ENCODE data around the gene LDLRAD4.

Gene LDLRAD4

DNA sequence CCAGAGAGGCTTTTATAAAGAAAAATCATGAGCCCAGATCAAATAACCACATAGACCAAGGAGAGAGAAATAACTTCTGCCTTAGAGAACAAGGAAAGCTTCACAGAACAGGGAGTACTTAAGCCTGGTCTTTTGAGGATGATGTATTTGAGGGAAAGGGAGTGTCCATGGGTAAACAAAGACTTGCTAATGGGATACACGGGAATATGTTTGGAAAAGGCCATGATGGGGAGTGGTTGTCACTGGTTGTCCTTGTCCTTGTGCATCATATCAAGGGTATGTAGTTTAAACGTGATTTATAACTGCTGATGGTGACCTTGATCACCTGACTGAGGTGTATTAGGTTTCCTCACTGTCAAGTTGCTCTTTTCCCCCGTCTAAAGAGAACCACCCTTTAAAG lies 337.9 kb downstream of the LDLRAD4 start (continued):
- TF ChIP-seq ZNF8 (CRISPR knock-in tag; IDR thresholded peaks at IDR 0.05) (no peak), BACH2 (CRISPR knock-in tag; IDR thresholded peaks at IDR 0.05; ENCODE audit: borderline replicate concordance) (no peak), GLIS3 (CRISPR knock-in tag; IDR thresholded peaks at IDR 0.05) (no peak), CSDC2 (CRISPR knock-in tag; IDR thresholded peaks at IDR 0.05) (no peak)
- TF ChIP-seq, protein P1, sequence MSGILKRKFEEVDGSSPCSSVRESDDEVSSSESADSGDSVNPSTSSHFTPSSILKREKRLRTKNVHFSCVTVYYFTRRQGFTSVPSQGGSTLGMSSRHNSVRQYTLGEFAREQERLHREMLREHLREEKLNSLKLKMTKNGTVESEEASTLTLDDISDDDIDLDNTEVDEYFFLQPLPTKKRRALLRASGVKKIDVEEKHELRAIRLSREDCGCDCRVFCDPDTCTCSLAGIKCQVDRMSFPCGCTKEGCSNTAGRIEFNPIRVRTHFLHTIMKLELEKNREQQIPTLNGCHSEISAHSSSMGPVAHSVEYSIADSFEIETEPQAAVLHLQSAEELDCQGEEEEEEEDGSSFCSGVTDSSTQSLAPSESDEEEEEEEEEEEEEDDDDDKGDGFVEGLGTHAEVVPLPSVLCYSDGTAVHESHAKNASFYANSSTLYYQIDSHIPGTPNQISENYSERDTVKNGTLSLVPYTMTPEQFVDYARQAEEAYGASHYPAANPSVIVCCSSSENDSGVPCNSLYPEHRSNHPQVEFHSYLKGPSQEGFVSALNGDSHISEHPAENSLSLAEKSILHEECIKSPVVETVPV (CRISPR knock-in tag; IDR thresholded peaks at IDR 0.05) = no peak

DNA sequence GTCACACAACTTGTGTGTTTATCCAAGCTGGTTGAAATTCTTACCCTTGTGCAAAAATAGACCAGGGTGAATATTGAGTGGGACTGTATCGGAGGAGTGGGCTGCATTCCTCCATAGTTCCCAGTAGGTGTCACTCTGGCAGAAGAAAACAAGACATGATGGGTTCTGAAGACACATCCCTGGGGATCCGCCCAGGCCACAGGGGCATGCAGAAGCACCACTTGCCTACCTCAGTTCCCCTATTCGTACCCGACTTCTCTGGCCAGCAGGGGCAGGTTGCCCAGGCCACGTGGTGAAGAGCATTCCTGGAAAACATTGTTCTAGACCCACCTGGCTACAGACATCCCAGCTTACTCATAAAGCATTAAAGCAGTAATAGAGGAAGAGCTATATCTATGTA lies 339.6 kb downstream of the LDLRAD4 start:
- TF ChIP-seq BACH2 (CRISPR knock-in tag; IDR thresholded peaks at IDR 0.05; ENCODE audit: borderline replicate concordance) (no peak), TCF4 (CRISPR knock-in tag; IDR thresholded peaks at IDR 0.05; ENCODE audit: borderline replicate concordance) (no peak), GLIS3 (CRISPR knock-in tag; IDR thresholded peaks at IDR 0.05) (no peak), RARB (CRISPR knock-in tag; IDR thresholded peaks at IDR 0.05) (no peak), ZNF8 (CRISPR knock-in tag; IDR thresholded peaks at IDR 0.05) (no peak), ZFP30 (CRISPR knock-in tag; IDR thresholded peaks at IDR 0.05) (no peak), CSDC2 (CRISPR knock-in tag; IDR thresholded peaks at IDR 0.05) (no peak), ZFP3 (CRISPR knock-in tag; IDR thresholded peaks at IDR 0.05) (no peak), ARNTL (CRISPR knock-in tag; IDR thresholded peaks at IDR 0.05; ENCODE audit: borderline replicate concordance, low read depth) (no peak), TOX (CRISPR knock-in tag; IDR thresholded peaks at IDR 0.05; ENCODE audit: borderline replicate concordance) (no peak), PPARA (CRISPR knock-in tag; IDR thresholded peaks at IDR 0.05; ENCODE audit: borderline replicate concordance) (no peak), SNAI2 (CRISPR knock-in tag; IDR thresholded peaks at IDR 0.05) (no peak), ESRRG (CRISPR knock-in tag; IDR thresholded peaks at IDR 0.05) (no peak), ZNF70 (CRISPR knock-in tag; IDR thresholded peaks at IDR 0.05) (no peak)
- TF ChIP-seq, protein P2, sequence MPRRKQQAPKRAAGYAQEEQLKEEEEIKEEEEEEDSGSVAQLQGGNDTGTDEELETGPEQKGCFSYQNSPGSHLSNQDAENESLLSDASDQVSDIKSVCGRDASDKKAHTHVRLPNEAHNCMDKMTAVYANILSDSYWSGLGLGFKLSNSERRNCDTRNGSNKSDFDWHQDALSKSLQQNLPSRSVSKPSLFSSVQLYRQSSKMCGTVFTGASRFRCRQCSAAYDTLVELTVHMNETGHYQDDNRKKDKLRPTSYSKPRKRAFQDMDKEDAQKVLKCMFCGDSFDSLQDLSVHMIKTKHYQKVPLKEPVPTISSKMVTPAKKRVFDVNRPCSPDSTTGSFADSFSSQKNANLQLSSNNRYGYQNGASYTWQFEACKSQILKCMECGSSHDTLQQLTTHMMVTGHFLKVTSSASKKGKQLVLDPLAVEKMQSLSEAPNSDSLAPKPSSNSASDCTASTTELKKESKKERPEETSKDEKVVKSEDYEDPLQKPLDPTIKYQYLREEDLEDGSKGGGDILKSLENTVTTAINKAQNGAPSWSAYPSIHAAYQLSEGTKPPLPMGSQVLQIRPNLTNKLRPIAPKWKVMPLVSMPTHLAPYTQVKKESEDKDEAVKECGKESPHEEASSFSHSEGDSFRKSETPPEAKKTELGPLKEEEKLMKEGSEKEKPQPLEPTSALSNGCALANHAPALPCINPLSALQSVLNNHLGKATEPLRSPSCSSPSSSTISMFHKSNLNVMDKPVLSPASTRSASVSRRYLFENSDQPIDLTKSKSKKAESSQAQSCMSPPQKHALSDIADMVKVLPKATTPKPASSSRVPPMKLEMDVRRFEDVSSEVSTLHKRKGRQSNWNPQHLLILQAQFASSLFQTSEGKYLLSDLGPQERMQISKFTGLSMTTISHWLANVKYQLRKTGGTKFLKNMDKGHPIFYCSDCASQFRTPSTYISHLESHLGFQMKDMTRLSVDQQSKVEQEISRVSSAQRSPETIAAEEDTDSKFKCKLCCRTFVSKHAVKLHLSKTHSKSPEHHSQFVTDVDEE (CRISPR knock-in tag; IDR thresholded peaks at IDR 0.05) = no peak
- TF ChIP-seq, protein P3, sequence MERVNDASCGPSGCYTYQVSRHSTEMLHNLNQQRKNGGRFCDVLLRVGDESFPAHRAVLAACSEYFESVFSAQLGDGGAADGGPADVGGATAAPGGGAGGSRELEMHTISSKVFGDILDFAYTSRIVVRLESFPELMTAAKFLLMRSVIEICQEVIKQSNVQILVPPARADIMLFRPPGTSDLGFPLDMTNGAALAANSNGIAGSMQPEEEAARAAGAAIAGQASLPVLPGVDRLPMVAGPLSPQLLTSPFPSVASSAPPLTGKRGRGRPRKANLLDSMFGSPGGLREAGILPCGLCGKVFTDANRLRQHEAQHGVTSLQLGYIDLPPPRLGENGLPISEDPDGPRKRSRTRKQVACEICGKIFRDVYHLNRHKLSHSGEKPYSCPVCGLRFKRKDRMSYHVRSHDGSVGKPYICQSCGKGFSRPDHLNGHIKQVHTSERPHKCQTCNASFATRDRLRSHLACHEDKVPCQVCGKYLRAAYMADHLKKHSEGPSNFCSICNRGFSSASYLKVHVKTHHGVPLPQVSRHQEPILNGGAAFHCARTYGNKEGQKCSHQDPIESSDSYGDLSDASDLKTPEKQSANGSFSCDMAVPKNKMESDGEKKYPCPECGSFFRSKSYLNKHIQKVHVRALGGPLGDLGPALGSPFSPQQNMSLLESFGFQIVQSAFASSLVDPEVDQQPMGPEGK (CRISPR knock-in tag; IDR thresholded peaks at IDR 0.05; ENCODE audit: borderline replicate concordance) = no peak
- TF ChIP-seq, protein P4, sequence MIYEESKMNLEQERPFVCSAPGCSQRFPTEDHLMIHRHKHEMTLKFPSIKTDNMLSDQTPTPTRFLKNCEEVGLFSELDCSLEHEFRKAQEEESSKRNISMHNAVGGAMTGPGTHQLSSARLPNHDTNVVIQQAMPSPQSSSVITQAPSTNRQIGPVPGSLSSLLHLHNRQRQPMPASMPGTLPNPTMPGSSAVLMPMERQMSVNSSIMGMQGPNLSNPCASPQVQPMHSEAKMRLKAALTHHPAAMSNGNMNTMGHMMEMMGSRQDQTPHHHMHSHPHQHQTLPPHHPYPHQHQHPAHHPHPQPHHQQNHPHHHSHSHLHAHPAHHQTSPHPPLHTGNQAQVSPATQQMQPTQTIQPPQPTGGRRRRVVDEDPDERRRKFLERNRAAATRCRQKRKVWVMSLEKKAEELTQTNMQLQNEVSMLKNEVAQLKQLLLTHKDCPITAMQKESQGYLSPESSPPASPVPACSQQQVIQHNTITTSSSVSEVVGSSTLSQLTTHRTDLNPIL (CRISPR knock-in tag; IDR thresholded peaks at IDR 0.05; ENCODE audit: low read depth) = no peak
- TF ChIP-seq, protein P1 (CRISPR knock-in tag; IDR thresholded peaks at IDR 0.05) = no peak
- peak; percentile 86 for ATAC-seq

DNA sequence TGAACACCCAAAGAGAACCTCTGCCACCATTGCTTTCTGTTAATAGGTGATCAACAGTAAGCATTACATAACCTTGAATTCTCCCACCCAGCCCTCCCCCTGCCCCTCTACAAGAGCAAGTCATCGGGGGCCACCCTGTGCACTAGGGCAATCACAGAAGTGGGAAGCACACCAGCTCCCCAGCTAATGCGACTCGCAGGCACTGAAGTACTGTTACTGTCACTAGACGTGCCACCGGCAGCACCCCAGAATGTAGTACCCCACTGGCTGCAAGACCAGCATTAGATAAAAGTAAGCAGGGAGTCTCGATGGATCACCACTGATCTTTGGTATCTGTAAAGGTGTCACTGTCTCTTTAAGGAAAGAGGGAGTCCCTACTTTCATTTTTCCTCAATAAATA lies 340.2 kb downstream of the LDLRAD4 start:
- no peak for ATAC-seq
- TF ChIP-seq ZNF70 (CRISPR knock-in tag; IDR thresholded peaks at IDR 0.05) = no peak
- no peak for TF ChIP-seq ZFP3 (CRISPR knock-in tag; IDR thresholded peaks at IDR 0.05)
- no peak for TF ChIP-seq TCF4 (CRISPR knock-in tag; IDR thresholded peaks at IDR 0.05; ENCODE audit: borderline replicate concordance)
- TF ChIP-seq BACH2 (CRISPR knock-in tag; IDR thresholded peaks at IDR 0.05; ENCODE audit: borderline replicate concordance) = no peak
- TF ChIP-seq, protein P4 (CRISPR knock-in tag; IDR thresholded peaks at IDR 0.05; ENCODE audit: low read depth) = no peak
- no peak for TF ChIP-seq ZNF8 (CRISPR knock-in tag; IDR thresholded peaks at IDR 0.05)
- no peak for TF ChIP-seq ARNTL (CRISPR knock-in tag; IDR thresholded peaks at IDR 0.05; ENCODE audit: borderline replicate concordance, low read depth)
- no peak for TF ChIP-seq GLIS3 (CRISPR knock-in tag; IDR thresholded peaks at IDR 0.05)
- TF ChIP-seq, protein P5, sequence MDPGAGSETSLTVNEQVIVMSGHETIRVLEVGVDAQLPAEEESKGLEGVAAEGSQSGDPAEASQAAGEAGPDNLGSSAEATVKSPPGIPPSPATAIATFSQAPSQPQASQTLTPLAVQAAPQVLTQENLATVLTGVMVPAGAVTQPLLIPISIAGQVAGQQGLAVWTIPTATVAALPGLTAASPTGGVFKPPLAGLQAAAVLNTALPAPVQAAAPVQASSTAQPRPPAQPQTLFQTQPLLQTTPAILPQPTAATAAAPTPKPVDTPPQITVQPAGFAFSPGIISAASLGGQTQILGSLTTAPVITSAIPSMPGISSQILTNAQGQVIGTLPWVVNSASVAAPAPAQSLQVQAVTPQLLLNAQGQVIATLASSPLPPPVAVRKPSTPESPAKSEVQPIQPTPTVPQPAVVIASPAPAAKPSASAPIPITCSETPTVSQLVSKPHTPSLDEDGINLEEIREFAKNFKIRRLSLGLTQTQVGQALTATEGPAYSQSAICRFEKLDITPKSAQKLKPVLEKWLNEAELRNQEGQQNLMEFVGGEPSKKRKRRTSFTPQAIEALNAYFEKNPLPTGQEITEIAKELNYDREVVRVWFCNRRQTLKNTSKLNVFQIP (CRISPR knock-in tag; IDR thresholded peaks at IDR 0.05; ENCODE audit: borderline replicate concordance, low read depth) = no peak
- no peak for TF ChIP-seq ZFP30 (CRISPR knock-in tag; IDR thresholded peaks at IDR 0.05)
- no peak for TF ChIP-seq ESRRG (CRISPR knock-in tag; IDR thresholded peaks at IDR 0.05)
- TF ChIP-seq OSR1 (CRISPR knock-in tag; IDR thresholded peaks at IDR 0.05) = no peak
- no peak for TF ChIP-seq RARB (CRISPR knock-in tag; IDR thresholded peaks at IDR 0.05)
- no peak for TF ChIP-seq ZC3H10 (CRISPR knock-in tag; IDR thresholded peaks at IDR 0.05)
- TF ChIP-seq TOX (CRISPR knock-in tag; IDR thresholded peaks at IDR 0.05; ENCODE audit: borderline replicate concordance) = no peak

All from SK-N-SH treated with all-trans-retinoic acid at 6 μM for 48 hours (cell line).